Measurements from ENCODE around the gene BACH2.

The BACH2 gene

DNA sequence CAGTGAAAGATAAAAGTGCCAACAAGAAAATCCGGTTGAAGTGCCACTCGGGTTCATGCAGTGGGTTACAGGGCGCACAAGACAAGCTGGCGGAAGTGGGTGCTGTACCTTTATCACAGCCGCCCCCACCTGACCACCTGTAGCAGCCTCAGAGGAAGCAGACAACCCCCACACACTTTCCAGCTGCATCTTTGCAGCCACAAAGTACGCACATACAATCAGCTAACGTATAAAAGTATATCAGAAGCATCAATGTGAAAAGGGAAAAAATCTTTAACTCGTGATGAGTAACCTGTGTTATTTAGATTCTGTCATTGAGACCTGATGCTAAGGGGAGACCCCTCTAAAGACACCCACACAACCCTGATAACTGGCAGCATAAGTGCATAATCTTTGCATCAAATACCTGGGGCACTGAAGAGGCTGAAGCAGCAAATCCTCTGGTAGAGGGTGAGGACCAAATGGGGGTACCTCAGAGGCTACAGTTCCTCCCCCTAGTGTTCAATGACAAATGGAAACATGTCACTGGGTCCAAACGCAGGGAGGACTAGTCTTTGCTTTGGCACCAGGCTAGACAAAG is 22.1 kb downstream of the BACH2 start:
- DNase-seq, result no peak

DNA sequence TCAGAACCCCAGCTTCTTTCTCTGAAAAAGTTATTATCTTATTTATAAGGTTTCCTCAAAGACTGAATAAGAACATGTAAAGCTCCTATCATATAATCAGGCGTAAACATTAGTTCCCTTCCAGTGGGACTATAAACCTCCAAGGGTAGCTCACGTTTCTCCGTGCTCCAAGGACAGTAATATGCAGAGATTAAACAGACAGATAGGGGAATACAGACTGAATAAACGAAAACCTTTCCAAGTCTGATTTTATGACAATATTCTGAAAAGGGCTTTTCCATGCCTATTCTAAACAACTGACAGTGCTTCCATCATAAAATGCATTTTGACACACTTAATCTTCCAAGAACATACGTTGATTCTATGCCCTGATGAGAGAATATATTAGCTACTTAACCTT is 22.8 kb downstream of the BACH2 start:
- no peak for DNase-seq

DNA sequence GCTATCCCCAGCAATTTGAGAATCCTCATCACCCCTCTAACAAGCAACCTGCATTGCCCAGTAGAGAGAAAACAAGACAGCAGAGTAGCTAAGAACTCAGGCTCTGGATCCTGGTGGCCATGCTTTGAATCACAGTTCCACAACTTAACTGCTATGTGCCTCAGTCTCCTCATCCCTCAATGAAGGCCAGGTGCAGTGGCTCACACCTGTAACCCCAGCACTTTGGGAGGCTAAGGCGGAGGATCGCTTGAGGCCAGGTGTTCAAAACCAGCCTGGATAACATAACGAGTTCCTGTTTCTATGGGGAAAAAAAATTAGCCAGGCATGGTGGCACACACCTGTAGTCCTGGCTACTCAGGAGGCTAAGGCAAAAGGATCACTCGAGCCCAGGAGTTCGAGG is 23.7 kb downstream of the BACH2 start:
- DNase-seq, result no peak

DNA sequence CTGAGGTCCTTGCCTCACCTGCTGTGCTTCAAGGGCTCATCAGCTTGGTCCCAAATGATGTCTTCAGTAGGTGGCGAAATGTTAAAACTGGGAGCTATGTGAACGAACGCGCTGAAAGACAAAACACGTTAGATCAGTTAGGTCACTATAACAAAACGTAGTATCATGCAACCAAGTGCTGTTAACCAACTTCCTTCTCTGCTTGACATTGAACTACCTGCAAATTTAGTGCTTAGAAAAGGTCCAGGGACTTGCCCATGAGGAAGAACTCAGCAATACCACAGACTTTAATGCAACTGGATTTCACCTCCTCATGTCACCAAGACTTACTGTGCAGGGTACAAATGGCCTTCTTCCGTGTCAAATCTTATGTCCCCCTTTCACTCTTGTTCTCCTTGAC is 24.8 kb downstream of the BACH2 start:
- DNase-seq, result no peak

DNA sequence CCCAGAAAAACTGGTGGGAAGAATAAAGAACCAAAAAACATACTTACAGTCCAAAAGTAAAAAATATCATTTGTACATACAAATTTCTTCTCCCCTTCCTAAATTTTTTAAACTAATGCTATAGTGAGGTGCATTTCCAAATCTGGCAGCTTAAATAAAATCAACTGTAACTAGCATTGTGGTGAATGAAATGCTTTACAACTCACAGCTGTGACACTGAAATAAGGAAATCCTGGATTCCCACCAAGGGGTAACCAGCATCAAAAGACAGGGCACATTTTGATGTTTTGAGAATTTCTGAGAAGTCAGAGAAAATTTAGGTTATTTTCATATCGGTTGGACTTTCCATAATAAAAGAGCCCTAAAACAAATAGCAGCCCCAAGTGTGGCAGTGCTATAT is 27.3 kb downstream of the BACH2 start:
- no peak for DNase-seq

DNA sequence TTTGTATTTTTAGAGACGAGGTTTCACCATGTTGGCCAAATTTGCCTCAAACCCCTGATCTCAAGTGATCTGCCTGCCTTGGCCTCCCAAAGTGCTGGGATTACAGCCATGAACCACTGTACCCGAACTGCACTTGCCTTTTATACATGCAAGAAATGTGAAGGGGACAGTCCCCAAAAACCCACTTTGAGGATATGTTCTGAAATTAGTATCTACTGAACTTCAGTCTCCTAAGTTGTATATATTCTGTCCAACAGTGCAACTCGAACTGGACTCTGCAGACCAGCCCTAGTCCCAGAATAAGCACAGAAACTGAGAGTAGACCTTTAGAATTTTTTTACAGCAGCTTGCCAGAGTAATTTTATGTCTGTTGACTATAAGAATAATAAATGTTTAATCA is 28.5 kb downstream of the BACH2 start:
- no peak for DNase-seq

DNA sequence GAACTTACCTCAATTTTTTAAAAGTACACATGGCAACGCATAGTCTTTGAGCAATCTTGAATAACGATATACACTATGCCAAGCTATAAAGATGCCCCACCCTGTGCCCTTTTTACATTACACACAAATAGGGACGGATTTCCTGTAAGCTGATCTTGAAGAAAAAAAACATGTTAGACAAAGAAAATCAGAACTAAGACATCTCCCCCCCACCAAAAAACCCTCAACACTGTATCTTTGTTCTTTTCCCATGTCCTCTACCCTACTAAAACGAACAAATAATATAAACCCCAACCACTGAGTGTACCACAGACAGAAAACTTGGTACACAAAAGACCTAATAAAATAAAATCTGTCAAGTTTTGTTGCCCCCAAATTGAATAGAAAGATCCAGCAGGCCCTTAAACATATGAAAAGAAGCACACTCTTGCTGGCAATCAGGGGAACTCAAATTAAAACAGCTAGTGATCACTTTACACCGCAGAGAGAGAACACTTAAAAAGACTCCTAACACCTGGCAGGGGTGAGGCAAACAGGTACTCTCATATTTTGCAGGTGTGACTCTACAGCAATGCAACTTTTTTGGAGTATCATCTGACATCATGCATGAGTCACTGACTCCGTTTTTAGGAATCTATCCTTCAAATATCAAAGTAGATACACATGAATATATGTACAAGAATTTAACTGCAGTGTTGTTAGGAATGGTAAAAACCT is 29.6 kb downstream of the BACH2 start:
- DNase-seq, result no peak

DNA sequence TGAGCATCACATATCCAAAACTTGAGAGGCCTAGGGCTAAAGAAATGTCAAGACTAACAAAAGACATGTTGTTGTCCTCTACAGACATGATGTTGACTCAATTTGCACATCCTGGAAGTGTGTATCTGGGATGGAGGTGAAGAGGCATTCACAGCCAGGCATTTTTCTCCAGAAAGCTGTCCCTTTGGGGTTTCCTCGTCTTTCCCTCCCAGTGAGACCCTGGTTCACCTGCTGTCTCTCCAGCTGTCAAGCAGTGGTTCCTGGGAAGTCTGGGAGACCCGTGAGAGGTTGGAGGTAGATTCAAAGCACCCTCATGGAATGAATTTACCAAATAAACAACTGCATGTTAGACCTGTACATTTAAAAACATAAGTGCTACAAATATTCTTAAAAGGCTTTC is 32.1 kb downstream of the BACH2 start:
- no peak for DNase-seq

DNA sequence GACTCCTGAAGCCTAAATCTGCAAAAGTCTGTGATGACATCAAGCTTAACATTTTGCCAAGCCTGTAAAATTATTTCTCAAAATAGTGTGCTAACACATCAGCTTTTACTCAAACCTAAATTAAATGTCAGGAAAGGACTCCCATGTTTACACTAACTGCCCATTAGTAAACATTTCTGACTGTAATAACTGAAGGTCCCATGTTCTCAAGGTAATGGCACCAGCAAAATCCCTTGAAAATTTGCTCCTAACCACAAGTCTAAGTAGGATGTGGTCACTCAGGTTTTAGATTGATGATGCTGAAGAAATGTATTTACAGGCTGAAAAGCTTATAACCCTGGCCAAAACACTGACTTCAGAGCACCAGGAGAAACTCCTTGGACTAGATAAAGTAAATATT is 33.0 kb downstream of the BACH2 start:
- no peak for DNase-seq

DNA sequence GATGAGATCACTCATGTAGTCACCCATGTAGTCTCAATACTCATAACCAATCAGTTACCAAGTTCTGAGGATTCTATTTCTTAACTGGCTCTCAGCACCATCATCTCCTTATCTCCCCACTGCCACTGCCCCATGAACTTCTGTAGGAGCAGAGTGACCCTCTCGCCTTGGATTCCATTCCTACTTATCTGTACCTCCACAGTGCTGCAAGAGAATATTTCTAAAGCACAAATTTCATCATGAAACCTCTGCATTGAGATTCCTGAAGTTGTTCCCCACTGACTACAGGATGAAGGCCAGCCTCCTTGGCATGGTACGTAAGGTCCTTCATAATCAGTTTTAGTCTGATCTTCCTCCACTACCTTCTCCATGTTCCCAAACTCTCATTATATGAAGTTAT is 34.8 kb downstream of the BACH2 start:
- DNase-seq, result no peak

DNA sequence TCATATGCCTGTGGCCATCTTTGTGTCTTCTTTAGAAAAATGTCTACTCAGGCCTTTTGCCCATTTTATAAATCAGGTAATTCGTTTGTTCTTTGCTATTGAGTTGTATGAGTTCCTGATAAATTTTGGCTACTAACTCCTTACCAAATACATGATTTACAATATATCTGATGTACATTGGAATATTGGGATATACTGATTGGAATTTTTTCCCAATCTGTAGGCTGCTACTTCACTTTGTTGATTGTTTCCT is 39.2 kb downstream of the BACH2 start:
- DNase-seq, result no peak

DNA sequence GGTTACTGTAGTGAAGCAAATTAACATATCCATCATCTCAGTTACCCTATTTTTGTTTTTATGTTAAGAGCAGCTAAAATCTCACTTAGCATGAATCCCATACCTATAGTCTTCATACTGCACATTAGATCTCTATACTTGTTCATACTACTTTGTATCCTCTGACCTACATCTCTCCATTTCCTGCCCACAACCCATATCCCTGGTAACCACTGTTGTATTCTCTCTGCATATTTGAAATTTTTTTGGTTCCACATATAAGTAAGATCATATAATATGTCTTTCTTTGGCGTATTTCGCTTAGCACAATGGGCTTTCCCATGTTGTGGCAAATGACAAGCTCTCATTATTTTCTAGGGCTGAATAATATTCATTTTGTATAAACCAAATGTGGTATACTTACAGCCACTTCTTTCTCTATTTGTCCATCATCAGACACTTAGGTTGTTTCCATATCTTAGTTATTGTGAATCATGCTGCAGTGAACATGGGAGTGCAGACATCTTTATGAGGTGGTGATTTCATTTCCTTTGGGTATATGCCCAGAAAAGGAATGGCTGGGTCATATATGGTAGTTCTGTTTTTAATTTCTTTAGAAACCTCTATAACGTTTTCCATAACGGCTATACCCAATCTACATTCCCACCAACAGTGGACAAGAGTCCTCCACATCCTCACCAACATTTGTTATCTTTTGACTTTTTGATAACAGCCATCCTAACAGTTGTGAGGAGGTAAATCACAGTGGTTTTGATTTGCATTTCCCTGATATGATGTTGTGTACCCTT is 39.8 kb downstream of the BACH2 start:
- DNase-seq, result no peak

DNA sequence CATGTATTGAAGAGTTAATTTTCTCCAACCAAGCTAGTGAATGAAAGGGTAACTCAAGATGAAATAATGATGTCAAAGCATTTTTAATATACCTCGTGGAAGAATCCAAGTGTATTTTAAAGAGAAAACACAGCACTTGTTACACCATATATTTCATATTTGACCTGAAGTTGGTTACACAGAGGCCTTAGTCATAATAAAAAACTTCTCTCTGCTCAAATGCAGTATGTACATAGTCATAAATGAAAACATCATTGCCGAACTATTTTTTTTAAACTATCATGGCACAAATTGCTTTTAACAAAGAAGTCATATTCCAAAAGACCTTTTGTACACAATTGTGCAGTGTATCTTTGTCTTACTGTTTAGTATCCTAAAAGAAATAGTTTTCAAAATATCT is 43.0 kb downstream of the BACH2 start:
- DNase-seq, result no peak

DNA sequence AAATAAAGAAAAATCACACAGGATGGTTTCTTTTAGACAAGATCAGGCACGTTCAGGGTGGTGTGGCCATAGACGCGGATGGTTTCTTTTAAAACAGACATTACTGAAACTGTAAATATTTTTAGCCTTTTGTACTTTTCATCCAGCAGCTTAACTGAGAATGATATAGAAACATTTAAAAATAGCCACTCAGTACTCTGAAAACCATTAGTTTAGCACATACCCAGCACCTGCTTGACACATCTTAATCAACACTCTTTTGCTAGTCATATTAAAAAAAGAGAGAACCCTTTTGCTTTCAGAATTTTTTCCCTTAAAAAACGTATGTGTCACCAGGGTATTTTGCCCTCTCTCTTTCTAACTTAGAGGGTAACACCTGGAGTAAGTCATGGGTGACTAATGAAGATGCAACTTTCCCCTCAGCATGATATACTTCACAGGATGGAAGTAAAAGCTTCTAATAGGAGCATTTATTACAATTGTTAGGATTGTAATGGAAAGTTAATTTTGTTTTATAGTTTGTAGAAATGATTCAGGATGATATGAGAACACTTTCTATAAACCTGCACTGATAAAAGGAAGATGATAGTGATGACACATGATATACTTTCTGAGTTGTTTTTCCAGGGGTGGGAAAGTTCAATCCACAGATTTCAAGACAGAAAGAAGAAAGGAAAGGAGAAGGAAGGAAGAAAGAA is 45.2 kb downstream of the BACH2 start:
- no peak for DNase-seq

DNA sequence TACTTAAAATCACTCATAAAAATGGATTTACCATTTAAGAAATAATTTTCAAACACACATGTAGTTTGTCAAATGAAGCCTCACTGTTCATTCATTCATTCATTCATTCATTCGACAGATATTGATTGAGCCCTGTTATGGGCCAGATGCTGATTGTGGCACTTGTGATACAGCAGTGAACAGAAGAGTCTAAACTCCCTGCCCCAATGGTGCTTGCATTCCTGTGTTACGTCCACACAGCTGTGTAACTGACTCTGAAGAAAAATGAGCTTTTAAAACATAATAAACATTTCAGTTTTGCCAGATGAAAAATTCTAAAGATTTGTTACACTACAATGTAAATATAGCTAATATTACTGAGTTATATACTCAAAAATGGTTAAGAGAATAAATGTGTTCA is 46.2 kb downstream of the BACH2 start:
- no peak for DNase-seq

DNA sequence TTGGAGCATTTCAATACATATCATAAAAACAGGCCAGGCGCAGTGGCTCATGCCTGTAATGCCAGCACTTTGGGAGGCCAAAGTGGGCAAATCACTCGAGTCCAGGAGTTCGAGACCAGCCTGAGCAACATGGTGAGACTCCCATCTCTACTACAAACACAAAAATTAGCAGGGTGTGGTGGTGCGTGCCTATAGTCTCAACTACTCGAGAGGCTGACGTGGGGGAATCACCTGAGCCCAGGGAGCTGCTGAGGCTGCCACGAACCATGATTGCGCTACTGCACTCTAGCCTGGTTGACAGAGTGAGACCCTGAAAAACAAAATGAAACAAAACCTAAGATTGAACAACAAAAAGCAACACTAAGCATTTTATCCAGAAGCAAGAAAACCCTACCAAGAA is 47.2 kb downstream of the BACH2 start:
- no peak for DNase-seq

DNA sequence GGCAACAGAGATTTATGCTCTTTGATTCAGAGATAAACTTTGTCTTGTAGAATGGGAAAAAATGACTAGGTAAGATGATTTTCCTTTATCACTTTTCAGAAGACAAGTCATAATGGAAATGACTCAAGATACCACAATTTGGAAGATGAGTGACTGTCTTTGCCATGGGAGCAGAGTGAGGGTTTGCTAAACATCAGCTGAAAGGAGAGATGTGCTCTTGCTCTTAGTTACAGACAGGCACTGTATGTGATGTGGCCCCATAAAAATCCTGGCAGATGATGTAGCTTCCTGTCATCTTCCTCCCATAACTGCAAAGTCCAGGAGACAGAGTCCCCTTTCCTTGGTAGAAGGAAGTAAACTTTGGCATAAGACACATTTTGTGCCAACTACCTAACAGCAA is 47.6 kb downstream of the BACH2 start:
- no peak for DNase-seq

DNA sequence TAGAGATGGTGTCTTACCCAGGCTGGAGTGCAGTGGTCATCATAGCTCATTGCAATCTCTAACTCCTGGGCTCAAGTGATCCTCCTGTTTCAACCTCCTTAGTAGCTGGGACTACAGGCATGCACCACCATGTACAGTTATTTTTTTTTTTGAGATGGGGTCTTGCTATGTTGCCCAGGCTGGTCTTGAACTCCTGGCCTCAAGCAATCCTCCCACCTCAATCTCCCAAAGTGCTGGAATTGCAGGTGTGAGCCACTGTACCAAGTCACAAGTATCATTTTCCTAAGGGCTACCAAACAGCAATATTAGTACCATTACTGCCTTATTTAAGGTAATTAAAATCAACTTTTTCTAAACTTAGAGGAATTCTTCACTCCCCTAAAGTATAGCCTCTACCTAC is 49.4 kb downstream of the BACH2 start:
- DNase-seq, result no peak

DNA sequence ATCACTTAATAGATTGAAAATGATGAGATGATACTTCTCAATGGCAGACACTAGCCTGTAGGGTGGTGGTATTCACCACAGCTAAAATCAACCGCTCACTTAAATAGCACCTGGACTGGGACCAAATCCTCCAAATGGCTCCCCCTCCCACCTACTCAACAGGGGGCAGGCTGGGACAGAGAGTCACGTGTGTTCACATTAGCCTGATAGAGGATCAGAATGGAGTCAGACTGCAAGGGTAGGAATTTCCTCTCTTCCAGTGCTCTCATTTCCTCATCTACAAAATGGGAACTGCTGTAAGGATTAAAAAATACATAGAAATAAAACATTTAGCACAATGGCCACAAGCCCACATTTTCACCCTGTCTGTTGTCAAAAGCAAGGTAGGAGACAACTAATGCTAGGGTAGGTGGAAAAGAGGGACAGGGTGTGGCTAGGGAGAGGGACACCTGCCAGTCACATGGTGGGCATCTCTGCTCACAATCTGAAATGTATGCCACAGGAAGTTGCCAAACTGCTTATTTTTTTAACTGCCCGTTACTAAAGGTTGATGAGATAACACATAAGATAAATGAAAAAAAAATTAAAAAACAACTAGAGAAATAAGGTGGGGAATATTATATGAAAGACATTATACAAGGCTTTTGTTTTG is 55.3 kb downstream of the BACH2 start:
- DNase-seq, result no peak

DNA sequence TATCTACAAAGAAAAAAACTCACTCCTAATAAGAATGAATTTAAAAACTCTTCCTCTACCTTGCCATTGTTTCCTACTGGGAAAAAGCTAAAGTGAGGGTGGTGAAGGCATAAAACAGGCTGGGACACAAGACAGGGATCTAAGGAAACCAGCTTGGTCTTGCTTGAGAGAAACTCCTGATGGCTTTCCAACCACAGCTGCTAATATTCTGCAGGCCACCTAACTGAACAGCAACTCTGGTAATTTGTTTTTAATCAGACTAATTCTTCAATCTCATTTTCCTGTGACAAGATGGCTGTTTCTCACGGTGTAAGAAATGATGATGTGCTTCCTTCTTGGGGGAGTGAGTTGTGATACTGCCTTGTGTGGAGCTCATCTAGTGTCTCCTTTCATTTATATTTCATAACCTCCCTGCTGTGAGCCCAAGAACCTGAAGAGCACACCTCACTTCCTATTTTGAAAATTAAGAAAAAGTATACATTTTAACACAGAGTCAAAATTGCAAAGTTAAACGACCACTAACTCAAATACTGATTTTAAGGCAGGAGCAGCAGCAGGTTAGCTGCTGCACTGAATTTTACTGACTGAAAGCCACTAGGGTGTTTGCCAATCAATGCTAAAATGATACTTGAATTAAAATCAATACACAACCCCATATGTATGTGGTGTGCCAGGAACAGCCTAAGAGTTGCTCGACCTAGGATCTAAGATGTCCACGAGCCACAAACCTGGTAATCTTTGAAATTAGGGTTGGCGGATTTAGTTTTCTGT is 58.0 kb downstream of the BACH2 start:
- DNase-seq, result no peak

DNA sequence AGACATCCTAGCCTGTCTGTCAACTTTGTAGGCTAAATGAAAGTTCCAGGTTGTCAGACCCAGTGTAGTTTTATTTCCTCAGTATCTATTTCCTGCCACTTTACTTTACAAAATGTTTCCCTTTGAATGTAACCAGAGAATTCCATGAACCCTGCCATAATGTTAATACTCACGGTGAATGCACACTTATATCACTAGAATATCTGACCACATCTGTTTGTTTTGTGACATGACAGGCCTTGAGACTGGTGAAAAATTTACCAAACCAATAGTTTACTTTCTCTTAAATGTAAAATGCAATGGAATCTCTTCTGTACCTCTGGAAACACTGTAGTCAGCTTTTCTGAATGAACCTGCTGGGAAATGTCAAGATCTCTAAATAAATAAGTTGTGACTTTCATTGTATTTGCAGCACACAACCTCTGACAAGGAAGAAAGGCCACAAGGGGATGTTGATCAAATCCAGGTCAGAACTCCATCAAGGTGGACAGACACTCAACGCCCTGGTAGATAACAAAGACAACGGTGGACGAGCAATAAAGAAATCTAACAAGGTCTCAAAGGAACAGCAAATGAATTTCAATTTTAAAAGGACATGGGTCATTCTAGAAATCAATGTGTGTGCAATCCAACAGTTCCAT is 59.2 kb downstream of the BACH2 start:
- DNase-seq, result no peak

DNA sequence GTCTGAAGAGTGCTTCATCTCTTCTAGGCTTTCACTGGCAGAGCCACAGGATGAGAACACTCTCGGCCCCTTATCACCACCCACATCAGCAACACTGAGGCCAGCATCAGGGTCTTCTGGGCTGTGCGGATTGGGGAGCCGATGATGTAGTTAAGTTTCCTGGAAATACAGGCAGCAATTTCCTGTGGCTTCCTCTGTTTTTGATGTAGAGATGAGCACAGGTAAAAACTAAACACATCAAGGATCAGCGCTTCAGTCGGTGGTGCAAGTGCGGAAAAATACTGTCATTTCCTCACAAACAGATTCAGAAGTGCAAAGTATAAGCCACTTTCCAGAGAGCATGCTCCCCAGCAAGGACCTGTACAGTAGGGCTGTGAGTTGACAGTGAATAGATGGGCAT is 62.6 kb downstream of the BACH2 start:
- no peak for DNase-seq

Measured in GDM1 (cell line).